GM18505 (cell line): ENCODE data around the gene BANF2.
"Not testable (repeated sequence)": the region's sequence is repeated elsewhere in the genome, so short reads cannot be mapped to it uniquely, and the experiment has no call there.

Experiments used
- ATAC-seq: cut with Tn5 transposase; IDR thresholded peaks from one replicate; pipeline ENCODE4 v1.9.1; 2021; ENCODE audit not compliant: unreplicated experiment
- POLR2A ChIP-seq: IDR thresholded peaks from 4 replicates; pipeline ENCODE4 v1.6.1; 2011; ENCODE audit warnings: borderline replicate concordance; ENCODE audit not compliant: insufficient read depth, insufficient read length; ENCODE audit errors: extremely low read depth

The BANF2 gene

GRCh38 chr20:17658648-17658993 lies 41.1 kb upstream of the BANF2 start:
- ATAC-seq = no peak
- TF ChIP-seq POLR2A = no peak

GRCh38 chr20:17659344-17659743 lies 40.4 kb upstream of the BANF2 start:
- ATAC-seq = not testable (repeated sequence)

- TF ChIP-seq POLR2A = no peak
- ATAC-seq = no peak
Observed at GRCh38 chr20:17659801-17660200, 40.0 kb upstream of the BANF2 start.

- no peak for ATAC-seq
Observed at GRCh38 chr20:17660667-17661066, 39.1 kb upstream of the BANF2 start.

GRCh38 chr20:17661121-17661744 lies 38.5 kb upstream of the BANF2 start:
- no peak for TF ChIP-seq POLR2A
- ATAC-seq = no peak

More at GRCh38 chr20:17660667-17661066, 39.1 kb upstream of the BANF2 start:
- TF ChIP-seq POLR2A = no peak

- ATAC-seq = no peak
- no peak for TF ChIP-seq POLR2A
Observed at GRCh38 chr20:17662333-17663039, 37.3 kb upstream of the BANF2 start.

- no peak for TF ChIP-seq POLR2A
Observed at GRCh38 chr20:17663040-17663399, 36.7 kb upstream of the BANF2 start.

GRCh38 chr20:17663486-17663885 lies 36.3 kb upstream of the BANF2 start:
- no peak for TF ChIP-seq POLR2A

More at GRCh38 chr20:17663040-17663399, 36.7 kb upstream of the BANF2 start:
- ATAC-seq = no peak

GRCh38 chr20:17664025-17664633 lies 35.6 kb upstream of the BANF2 start:
- ATAC-seq = no peak
- no peak for TF ChIP-seq POLR2A

More at GRCh38 chr20:17663486-17663885, 36.3 kb upstream of the BANF2 start:
- no peak for ATAC-seq

GRCh38 chr20:17665756-17666155 lies 34.0 kb upstream of the BANF2 start:
- no peak for ATAC-seq
- TF ChIP-seq POLR2A = no peak

GRCh38 chr20:17666481-17666880 lies 33.3 kb upstream of the BANF2 start:
- no peak for ATAC-seq
- no peak for TF ChIP-seq POLR2A

- no peak for ATAC-seq
- no peak for TF ChIP-seq POLR2A
Observed at GRCh38 chr20:17667445-17667844, 32.3 kb upstream of the BANF2 start.

- no peak for ATAC-seq
- TF ChIP-seq POLR2A = no peak
Observed at GRCh38 chr20:17668432-17668831, 31.3 kb upstream of the BANF2 start.

GRCh38 chr20:17669306-17669931 lies 30.3 kb upstream of the BANF2 start:
- ATAC-seq = no peak
- TF ChIP-seq POLR2A = no peak
